HFFc6 (cell line): ENCODE results near the gene KCND3. TPM values are rescaled to one million over a fixed set of nuclear protein-coding genes. Genes with fewer than 3 reads are reported as not detected.

ENCODE experiments used
- DNase-seq: peaks from one replicate; pipeline ENCODE4 v3.0.0-alpha.2; 2018
- H3K27ac Mint-ChIP-seq: 2 replicates; pipeline ENCODE4 v1.8.0; 2020; ENCODE audit warnings: mild to moderate bottlenecking, mixed read lengths
- H3K27me3 Mint-ChIP-seq: 2 replicates; pipeline ENCODE4 v1.8.0; 2021; ENCODE audit warnings: mild to moderate bottlenecking, moderate library complexity, mixed read lengths; ENCODE audit not compliant: insufficient read depth
- H3K36me3 Mint-ChIP-seq: 2 replicates; pipeline ENCODE4 v1.8.0; 2021; ENCODE audit warnings: low read depth, mixed read lengths
- H3K4me1 Mint-ChIP-seq: 2 replicates; pipeline ENCODE4 v1.8.0; 2020; ENCODE audit warnings: low read depth, mixed read lengths
- H3K4me3 Mint-ChIP-seq: 2 replicates; pipeline ENCODE4 v1.8.0; 2020; ENCODE audit warnings: mild to moderate bottlenecking, moderate library complexity, mixed read lengths
- H3K9me3 Mint-ChIP-seq: 2 replicates; pipeline ENCODE4 v1.8.0; 2020; ENCODE audit warnings: mild to moderate bottlenecking, mixed read lengths
- total RNA-seq, 6 experiments: library from RNA; stranded (reverse); fragmentation: NEBNext Ultra II Directional; extraction: Animal tissue kit (Norgen Biotek cat#: 25700); gene quantifications; 2 replicates in 1 of 6; 3 replicates in 5 of 6; pipeline ENCODE4 v1.2.3, GENCODE V29; 2021
- TF ChIP-seq, protein P1 (sequence below): fragments of 200-600 bp; sonication (generic); IDR thresholded peaks from 2 replicates; pipeline ENCODE4 v1.5.0; 2021; ENCODE audit warnings: antibody characterized with exemption, mild to moderate bottlenecking

The KCND3 gene
- total RNA-seq, 6 experiments from 2014 or later: 0.09 to 0.47 (median 0.12) TPM

DNA sequence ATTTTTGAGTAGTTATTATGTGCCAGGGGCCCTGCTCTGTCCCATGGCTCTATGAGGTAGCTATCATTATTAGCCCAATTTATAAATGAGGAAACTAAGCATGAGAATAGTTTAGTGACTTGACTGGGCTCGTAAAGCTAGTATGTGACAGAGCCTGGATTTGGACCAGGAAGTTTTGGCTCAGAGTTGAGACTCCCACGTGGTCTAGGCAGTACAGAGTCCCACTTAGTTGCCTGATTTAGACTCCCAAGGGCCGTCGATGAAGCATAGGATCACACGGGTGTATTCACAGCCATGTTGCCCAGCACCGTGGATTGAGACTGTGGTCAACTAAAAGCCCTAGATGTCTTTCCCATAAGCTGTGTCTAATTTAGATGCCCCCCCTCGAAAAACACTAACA, 152.1 kb downstream of the KCND3 start:
- no peak for DNase-seq
- H3K4me3 Mint-ChIP-seq: no peak overlapping the region
- no peaks in the 10 kb centered on the region for H3K4me1 Mint-ChIP-seq
- H3K27ac Mint-ChIP-seq: no peak overlapping the region
- no peaks in the 10 kb centered on the region for H3K9me3 Mint-ChIP-seq
- TF ChIP-seq, protein P1, sequence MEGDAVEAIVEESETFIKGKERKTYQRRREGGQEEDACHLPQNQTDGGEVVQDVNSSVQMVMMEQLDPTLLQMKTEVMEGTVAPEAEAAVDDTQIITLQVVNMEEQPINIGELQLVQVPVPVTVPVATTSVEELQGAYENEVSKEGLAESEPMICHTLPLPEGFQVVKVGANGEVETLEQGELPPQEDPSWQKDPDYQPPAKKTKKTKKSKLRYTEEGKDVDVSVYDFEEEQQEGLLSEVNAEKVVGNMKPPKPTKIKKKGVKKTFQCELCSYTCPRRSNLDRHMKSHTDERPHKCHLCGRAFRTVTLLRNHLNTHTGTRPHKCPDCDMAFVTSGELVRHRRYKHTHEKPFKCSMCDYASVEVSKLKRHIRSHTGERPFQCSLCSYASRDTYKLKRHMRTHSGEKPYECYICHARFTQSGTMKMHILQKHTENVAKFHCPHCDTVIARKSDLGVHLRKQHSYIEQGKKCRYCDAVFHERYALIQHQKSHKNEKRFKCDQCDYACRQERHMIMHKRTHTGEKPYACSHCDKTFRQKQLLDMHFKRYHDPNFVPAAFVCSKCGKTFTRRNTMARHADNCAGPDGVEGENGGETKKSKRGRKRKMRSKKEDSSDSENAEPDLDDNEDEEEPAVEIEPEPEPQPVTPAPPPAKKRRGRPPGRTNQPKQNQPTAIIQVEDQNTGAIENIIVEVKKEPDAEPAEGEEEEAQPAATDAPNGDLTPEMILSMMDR: no peak
- peaks cover 8% of the 10 kb centered on the region for H3K27me3 Mint-ChIP-seq
- H3K36me3 Mint-ChIP-seq: no peaks in the 10 kb centered on the region

GRCh38 chr1:111836111-111836510, 153.4 kb downstream of the KCND3 start:
- Mint-ChIP-seq H3K4me1 (no peaks in the 10 kb centered on the region), H3K27ac (no peak overlapping the region), H3K36me3 (no peaks in the 10 kb centered on the region), H3K9me3 (no peaks in the 10 kb centered on the region), H3K27me3 (peaks cover 8% of the 10 kb centered on the region), H3K4me3 (no peak overlapping the region)
- no peak for DNase-seq
- TF ChIP-seq, protein P1: no peak

- Mint-ChIP-seq H3K27ac (no peak overlapping the region), H3K27me3 (peaks cover 8% of the 10 kb centered on the region), H3K36me3 (no peaks in the 10 kb centered on the region), H3K9me3 (no peaks in the 10 kb centered on the region), H3K4me3 (no peak overlapping the region), H3K4me1 (no peaks in the 10 kb centered on the region)
- TF ChIP-seq, protein P1: no peak
- no peak for DNase-seq
Observed at GRCh38 chr1:111835514-111835913, 154.0 kb downstream of the KCND3 start.

GRCh38 chr1:111834956-111835355, 154.5 kb downstream of the KCND3 start:
- TF ChIP-seq, protein P1: no peak
- Mint-ChIP-seq H3K27me3 (peaks cover 8% of the 10 kb centered on the region), H3K36me3 (no peaks in the 10 kb centered on the region), H3K4me3 (no peak overlapping the region), H3K9me3 (no peaks in the 10 kb centered on the region), H3K27ac (no peak overlapping the region), H3K4me1 (no peaks in the 10 kb centered on the region)
- no peak for DNase-seq

DNA sequence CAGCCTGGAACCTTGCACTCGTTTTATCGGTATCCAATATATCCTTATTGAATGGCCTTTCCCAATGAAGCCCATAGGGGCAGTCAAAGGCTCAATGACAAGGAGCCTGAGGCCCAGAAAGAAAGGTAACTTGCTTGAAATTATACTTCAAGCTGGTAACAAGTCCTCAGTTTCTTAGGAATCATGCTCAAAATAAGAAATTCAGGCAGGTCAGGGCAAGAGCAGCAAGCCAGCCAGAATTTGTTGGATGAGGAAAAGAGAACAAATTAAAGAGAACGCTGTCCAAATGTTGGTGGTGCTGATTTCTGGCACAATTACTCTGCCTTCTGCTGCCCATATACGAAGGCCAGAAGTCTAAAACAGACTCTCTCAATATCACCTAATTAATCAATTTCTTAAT, 156.1 kb downstream of the KCND3 start:
- H3K36me3 Mint-ChIP-seq: no peaks in the 10 kb centered on the region
- no peak overlapping the region for H3K4me3 Mint-ChIP-seq
- H3K4me1 Mint-ChIP-seq: no peaks in the 10 kb centered on the region
- no peak for DNase-seq
- TF ChIP-seq, protein P1: no peak
- H3K27ac Mint-ChIP-seq: no peak overlapping the region
- H3K27me3 Mint-ChIP-seq: peaks cover 8% of the 10 kb centered on the region
- H3K9me3 Mint-ChIP-seq: no peaks in the 10 kb centered on the region
